GM13976 (cell line): ENCODE measurements around the gene GLTP.

ENCODE experiments used
- DNase-seq: peaks from one replicate; pipeline ENCODE4 v3.0.0; 2012; ENCODE audit warnings: low spot score
- CTCF ChIP-seq: IDR thresholded peaks from 2 replicates; pipeline ENCODE4 v1.5.1; 2012; ENCODE audit warnings: borderline replicate concordance, mild to moderate bottlenecking; ENCODE audit not compliant: insufficient read depth; ENCODE audit errors: extremely low read depth, missing control alignments, control extremely low read depth
- in situ Hi-C: fragments of 300-500 bp; cut with MboI; formaldehyde crosslinking; loops from one replicate; pipeline ENCODE4 v1.12.0; 2022; ENCODE audit warnings: low sequenced_read_pairs, mixed read lengths, inconsistent platforms; ENCODE audit not compliant: unreplicated experiment

The GLTP gene

GRCh38 chr12:109822416-109822815, 57.9 kb downstream of the GLTP start:
- no peak for DNase-seq
- no peak for TF ChIP-seq CTCF
- in situ Hi-C loops, result no loop called here

GRCh38 chr12:109821968-109822367, 58.4 kb downstream of the GLTP start:
- in situ Hi-C loops, result no loop called here
- no peak for DNase-seq
- no peak for TF ChIP-seq CTCF

- no peak for TF ChIP-seq CTCF
- DNase-seq, result no peak
- in situ Hi-C loops, result no loop called here
Measured at GRCh38 chr12:109820816-109821381, 59.4 kb downstream of the GLTP start.

GRCh38 chr12:109818905-109819500, 61.3 kb downstream of the GLTP start:
- in situ Hi-C loops, result no loop called here
- DNase-seq, result no peak
- TF ChIP-seq CTCF, result no peak

GRCh38 chr12:109818253-109818652, 62.1 kb downstream of the GLTP start:
- DNase-seq, result no peak
- TF ChIP-seq CTCF, result no peak
- in situ Hi-C loops, result no loop called here

- DNase-seq, result no peak
- TF ChIP-seq CTCF, result no peak
- in situ Hi-C loops, result no loop called here
Measured at GRCh38 chr12:109817627-109818231, 62.6 kb downstream of the GLTP start.
